Esophagus squamous epithelium (tissue), 4 donors: Measurements from ENCODE around the gene MYO1B.

Experiments used
- POLR2A ChIP-seq, 4 donors: fragments of 450-650 bp; IDR thresholded peaks; one replicate each; pipeline ENCODE4 v1.6.1; 2017; ENCODE audit warnings: antibody characterized with exemption in 4 of 4, mild to moderate bottlenecking in 4 of 4, moderate library complexity in 3 of 4
- TF ChIP-seq, protein P1 (sequence below), 6 experiments: fragments of 450-650 bp in 4 of 6; fragments of 200-600 bp in 2 of 6; sonication (generic) in 2 of 6; IDR thresholded peaks; one replicate each; pipeline ENCODE4 v1.5.1; 2016 to 2019; ENCODE audit warnings: antibody characterized with exemption in 6 of 6, mild to moderate bottlenecking in 4 of 6, moderate library complexity in 4 of 6

DNA sequence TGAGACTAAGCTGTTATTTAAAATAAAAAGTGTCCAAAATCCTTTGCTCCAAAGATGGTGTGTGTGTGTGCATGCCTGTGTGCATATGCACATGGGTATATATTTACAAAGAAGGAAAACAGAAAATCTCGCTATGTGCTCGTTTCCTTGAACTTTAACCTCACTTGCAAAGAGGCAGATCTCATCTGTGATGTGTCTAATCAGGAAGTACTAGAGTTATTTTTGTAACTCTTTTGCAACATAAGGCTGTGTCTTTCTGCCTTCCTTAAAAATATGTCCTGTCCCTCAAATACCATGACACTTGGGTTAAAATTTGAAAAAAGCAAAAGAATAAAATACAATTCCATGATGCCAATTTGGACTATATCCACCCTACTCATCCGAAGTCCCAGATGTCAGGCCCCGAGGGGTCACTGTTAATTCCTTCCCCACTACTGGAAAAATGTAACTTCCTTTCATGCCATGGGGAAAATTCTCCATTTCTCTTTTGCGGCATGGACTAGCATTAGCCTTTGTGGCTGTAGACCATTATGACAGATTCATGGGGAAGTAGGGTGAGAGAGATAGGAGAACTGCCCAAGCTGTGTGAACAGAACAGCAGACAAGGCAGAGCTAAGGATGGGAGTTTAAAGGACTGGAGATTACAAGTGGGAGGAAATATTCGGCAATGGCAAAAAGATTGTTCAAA lies 191.3 kb downstream of the MYO1B start:
- no peak for TF ChIP-seq POLR2A (IDR thresholded peaks at IDR 0.05)
- TF ChIP-seq, protein P1, sequence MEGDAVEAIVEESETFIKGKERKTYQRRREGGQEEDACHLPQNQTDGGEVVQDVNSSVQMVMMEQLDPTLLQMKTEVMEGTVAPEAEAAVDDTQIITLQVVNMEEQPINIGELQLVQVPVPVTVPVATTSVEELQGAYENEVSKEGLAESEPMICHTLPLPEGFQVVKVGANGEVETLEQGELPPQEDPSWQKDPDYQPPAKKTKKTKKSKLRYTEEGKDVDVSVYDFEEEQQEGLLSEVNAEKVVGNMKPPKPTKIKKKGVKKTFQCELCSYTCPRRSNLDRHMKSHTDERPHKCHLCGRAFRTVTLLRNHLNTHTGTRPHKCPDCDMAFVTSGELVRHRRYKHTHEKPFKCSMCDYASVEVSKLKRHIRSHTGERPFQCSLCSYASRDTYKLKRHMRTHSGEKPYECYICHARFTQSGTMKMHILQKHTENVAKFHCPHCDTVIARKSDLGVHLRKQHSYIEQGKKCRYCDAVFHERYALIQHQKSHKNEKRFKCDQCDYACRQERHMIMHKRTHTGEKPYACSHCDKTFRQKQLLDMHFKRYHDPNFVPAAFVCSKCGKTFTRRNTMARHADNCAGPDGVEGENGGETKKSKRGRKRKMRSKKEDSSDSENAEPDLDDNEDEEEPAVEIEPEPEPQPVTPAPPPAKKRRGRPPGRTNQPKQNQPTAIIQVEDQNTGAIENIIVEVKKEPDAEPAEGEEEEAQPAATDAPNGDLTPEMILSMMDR (IDR thresholded peaks at IDR 0.05) = no peak
